GM12892 (cell line): ENCODE data around the gene CYP46A1.

ENCODE experiments used
- POLR2A ChIP-seq: IDR thresholded peaks from 2 replicates; pipeline ENCODE4 v1.6.1; 2011; ENCODE audit warnings: low read depth, low read length, control low read depth
- POLR2AphosphoS5 ChIP-seq: IDR thresholded peaks from 2 replicates; pipeline ENCODE4 v1.6.1; 2011; ENCODE audit warnings: low read depth, low read length, control low read depth

GRCh38 chr14:99679543-99679942 is 4.6 kb upstream of the CYP46A1 start:
- TF ChIP-seq POLR2A = no peak
- TF ChIP-seq POLR2AphosphoS5 = no peak
